ENCODE results near the gene ABLIM1. TPM values are rescaled to one million over a fixed set of nuclear protein-coding genes. Genes with fewer than 3 reads are reported as not detected.

Gene ABLIM1
- total and polyA plus RNA-seq, 10 of the 15 experiments (the other 5 are each of a cell fraction or from before 2014, with no cell fraction given), result 14.2 to 50.5 (median 28.1) TPM

DNA sequence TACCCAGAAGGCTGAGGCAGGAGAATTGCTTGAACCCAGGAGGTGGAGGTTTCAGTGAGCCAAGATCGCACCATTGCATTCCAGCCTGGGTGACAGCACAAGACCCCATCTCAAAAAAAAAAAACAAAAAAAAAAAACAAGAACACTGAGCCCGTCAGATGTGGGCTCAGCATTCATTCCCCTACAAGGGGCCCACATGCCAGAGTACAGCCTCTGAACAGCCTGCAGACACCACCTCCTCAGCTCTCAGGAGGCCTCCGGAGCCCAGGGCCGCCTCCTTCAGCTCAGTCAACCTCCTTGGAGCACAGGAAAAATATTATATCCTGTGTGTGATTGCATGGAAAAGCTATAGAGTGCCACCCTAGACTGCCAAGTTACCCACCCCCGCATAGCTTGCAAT lies 112.3 kb downstream of the ABLIM1 start:
- Histone ChIP-seq H3K9me3 (replicated peaks; ENCODE audit: control insufficient read depth, insufficient read depth, low read length) (no peaks in the 10 kb centered on the region), H3K79me2 (ENCODE audit: control insufficient read depth, insufficient read depth, low read length) (no peaks in the 10 kb centered on the region), H3K4me1 (ENCODE audit: control insufficient read depth, insufficient read depth, low read length) (peaks cover 25% of the 10 kb centered on the region), H4K20me1 (ENCODE audit: control insufficient read depth, insufficient read depth) (no peaks in the 10 kb centered on the region), H3K36me3 (ENCODE audit: control insufficient read depth in 2 of 2, insufficient read depth in 2 of 2, low read length in 1 of 2) (no peaks in the 10 kb centered on the region), H3K4me2 (ENCODE audit: control insufficient read depth, insufficient read depth) (no peak overlapping the region), H2AFZ (ENCODE audit: control insufficient read depth, low read depth, low read length) (no peak overlapping the region), H3K27ac (ENCODE audit: control insufficient read depth, insufficient read depth) (no peak overlapping the region), H3K9ac (ENCODE audit: control insufficient read depth, insufficient read depth, low read length) (no peak overlapping the region), H3K4me3 (no peak overlapping the region), H3K27me3 (replicated peaks in 1 of 2; ENCODE audit: control insufficient read depth in 2 of 2, insufficient read depth in 2 of 2, low read length in 1 of 2) (no peaks in the 10 kb centered on the region)
- TF ChIP-seq EP300 (IDR thresholded peaks at IDR 0.05; ENCODE audit: borderline replicate concordance in 1 of 2, control insufficient read depth in 1 of 2, low read depth in 2 of 2, low read length in 2 of 2) (no peak), JUNB (IDR thresholded peaks at IDR 0.05) (no peak), YBX1 (IDR thresholded peaks at IDR 0.05) (no peak), NFYB (IDR thresholded peaks at IDR 0.05; ENCODE audit: insufficient read depth, low read depth, low read length) (no peak), HDAC2 (IDR thresholded peaks at IDR 0.05) (no peak), SMAD5 (IDR thresholded peaks at IDR 0.05; ENCODE audit: low read depth) (no peak)
- TF ChIP-seq, protein P1, sequence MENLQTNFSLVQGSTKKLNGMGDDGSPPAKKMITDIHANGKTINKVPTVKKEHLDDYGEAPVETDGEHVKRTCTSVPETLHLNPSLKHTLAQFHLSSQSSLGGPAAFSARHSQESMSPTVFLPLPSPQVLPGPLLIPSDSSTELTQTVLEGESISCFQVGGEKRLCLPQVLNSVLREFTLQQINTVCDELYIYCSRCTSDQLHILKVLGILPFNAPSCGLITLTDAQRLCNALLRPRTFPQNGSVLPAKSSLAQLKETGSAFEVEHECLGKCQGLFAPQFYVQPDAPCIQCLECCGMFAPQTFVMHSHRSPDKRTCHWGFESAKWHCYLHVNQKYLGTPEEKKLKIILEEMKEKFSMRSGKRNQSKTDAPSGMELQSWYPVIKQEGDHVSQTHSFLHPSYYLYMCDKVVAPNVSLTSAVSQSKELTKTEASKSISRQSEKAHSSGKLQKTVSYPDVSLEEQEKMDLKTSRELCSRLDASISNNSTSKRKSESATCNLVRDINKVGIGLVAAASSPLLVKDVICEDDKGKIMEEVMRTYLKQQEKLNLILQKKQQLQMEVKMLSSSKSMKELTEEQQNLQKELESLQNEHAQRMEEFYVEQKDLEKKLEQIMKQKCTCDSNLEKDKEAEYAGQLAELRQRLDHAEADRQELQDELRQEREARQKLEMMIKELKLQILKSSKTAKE (IDR thresholded peaks at IDR 0.05; ENCODE audit: low read depth, poor library complexity, severe bottlenecking), result no peak
- TF ChIP-seq, protein P2, sequence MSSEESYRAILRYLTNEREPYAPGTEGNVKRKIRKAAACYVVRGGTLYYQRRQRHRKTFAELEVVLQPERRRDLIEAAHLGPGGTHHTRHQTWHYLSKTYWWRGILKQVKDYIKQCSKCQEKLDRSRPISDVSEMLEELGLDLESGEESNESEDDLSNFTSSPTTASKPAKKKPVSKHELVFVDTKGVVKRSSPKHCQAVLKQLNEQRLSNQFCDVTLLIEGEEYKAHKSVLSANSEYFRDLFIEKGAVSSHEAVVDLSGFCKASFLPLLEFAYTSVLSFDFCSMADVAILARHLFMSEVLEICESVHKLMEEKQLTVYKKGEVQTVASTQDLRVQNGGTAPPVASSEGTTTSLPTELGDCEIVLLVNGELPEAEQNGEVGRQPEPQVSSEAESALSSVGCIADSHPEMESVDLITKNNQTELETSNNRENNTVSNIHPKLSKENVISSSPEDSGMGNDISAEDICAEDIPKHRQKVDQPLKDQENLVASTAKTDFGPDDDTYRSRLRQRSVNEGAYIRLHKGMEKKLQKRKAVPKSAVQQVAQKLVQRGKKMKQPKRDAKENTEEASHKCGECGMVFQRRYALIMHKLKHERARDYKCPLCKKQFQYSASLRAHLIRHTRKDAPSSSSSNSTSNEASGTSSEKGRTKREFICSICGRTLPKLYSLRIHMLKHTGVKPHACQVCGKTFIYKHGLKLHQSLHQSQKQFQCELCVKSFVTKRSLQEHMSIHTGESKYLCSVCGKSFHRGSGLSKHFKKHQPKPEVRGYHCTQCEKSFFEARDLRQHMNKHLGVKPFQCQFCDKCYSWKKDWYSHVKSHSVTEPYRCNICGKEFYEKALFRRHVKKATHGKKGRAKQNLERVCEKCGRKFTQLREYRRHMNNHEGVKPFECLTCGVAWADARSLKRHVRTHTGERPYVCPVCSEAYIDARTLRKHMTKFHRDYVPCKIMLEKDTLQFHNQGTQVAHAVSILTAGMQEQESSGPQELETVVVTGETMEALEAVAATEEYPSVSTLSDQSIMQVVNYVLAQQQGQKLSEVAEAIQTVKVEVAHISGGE (CRISPR knock-in tag; IDR thresholded peaks at IDR 0.05), result no peak
- TF ChIP-seq, protein P3, sequence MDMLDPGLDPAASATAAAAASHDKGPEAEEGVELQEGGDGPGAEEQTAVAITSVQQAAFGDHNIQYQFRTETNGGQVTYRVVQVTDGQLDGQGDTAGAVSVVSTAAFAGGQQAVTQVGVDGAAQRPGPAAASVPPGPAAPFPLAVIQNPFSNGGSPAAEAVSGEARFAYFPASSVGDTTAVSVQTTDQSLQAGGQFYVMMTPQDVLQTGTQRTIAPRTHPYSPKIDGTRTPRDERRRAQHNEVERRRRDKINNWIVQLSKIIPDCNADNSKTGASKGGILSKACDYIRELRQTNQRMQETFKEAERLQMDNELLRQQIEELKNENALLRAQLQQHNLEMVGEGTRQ (IDR thresholded peaks at IDR 0.05; ENCODE audit: borderline replicate concordance, low read depth, low read length), result no peak
- TF ChIP-seq, protein P4, sequence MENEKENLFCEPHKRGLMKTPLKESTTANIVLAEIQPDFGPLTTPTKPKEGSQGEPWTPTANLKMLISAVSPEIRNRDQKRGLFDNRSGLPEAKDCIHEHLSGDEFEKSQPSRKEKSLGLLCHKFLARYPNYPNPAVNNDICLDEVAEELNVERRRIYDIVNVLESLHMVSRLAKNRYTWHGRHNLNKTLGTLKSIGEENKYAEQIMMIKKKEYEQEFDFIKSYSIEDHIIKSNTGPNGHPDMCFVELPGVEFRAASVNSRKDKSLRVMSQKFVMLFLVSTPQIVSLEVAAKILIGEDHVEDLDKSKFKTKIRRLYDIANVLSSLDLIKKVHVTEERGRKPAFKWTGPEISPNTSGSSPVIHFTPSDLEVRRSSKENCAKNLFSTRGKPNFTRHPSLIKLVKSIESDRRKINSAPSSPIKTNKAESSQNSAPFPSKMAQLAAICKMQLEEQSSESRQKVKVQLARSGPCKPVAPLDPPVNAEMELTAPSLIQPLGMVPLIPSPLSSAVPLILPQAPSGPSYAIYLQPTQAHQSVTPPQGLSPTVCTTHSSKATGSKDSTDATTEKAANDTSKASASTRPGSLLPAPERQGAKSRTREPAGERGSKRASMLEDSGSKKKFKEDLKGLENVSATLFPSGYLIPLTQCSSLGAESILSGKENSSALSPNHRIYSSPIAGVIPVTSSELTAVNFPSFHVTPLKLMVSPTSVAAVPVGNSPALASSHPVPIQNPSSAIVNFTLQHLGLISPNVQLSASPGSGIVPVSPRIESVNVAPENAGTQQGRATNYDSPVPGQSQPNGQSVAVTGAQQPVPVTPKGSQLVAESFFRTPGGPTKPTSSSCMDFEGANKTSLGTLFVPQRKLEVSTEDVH (IDR thresholded peaks at IDR 0.05; ENCODE audit: low read depth, partially characterized antibody), result no peak
- no peak for ATAC-seq
- BruUV-seq (replicated peaks), result no TSS peak
- POLR2A ChIA-PET, result no interaction called here
- no peak for DNase-seq (ENCODE audit: low read depth, low spot score)
- intact Hi-C loops (cut with micrococcal nuclease; ENCODE audit: unreplicated experiment) (loop anchor here (5.0 kb wide), 1 partner anchor 244 kb away; no protein-coding TSS in a partner anchor), in situ Hi-C loops (cut with MboI) (loop anchor here (5.0 to 25.0 kb wide), 3 partner anchors 109 to 579 kb away; no protein-coding TSS in a partner anchor)
- CTCF ChIA-PET, result interaction anchor here (0.6 to 7.5 kb wide), 6 partner anchors 58 to 242 kb away, joined by 3 to 98 read pairs (median 4); no protein-coding TSS in a partner anchor
- WGBS (ENCODE audit: insufficient coverage, insufficient replicate concordance, low lambda C conversion rate, missing lambda C conversion rate), result 97% methylated on average over 4 of the region's 5 CpGs
- SMC1A ChIA-PET (ENCODE audit: uncharacterized antibody, unreplicated experiment), result interaction anchor here (1.0 to 2.4 kb wide), 4 partner anchors 22 to 76 kb away, joined by 3 to 15 read pairs (median 4); no protein-coding TSS in a partner anchor
- FAIRE-seq, result no peak
- RAD21 ChIA-PET (ENCODE audit: unreplicated experiment), result interaction anchor here (0.6 to 6.7 kb wide), 3 partner anchors 74 to 222 kb away, joined by 3 to 56 read pairs (median 3); no protein-coding TSS in a partner anchor
